Stimulated activated CD4-positive, alpha-beta T cell treated with anti-CD3 and anti-CD28 coated beads, Interleukin-12 subunit alpha, Interleukin-12 subunit beta, amount 100 ng/mL, for 4 hours (primary cell): ENCODE data around the gene ANTXR2.

ENCODE experiments used
- DNase-seq: peaks from one replicate; pipeline ENCODE4 v3.0.0-alpha.2; 2020

Gene ANTXR2

DNA sequence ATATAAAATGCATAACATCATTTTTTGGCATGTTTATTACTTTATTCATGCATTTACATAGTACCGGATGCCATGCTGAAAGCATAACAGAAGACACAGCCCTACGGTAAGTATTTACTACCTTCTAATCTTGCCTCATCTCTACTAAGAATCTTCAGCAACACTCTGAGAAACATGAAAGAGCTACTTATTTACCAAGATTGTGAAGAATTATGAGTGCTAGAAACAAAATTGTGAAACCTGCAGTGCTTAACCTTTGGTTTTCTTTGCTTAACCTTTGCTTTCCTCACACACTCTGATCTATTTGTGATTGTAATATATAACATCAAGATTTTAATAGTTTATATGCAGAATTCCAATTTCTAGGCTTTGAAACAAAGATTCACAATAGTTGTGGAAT lies 7.4 kb downstream of the ANTXR2 start:
- no peak for DNase-seq

DNA sequence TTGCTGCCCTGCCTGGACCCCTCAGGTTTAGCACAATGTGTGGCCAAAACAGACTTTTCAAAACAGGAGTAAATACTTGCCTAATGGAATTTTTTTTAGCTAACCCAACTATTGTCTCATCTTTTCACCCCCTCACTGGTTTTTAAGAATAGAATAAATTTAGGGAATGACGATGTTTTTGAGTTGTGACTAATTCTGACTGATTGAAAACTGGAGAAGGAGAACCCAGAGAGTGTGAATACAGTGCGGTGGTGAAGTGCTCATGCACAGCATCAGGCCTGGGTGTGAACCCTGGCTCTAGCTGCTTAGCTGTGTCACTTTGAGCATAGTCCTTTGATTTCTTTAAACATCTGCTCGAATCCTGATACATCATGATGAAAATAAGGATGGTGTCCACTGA lies 10.5 kb downstream of the ANTXR2 start:
- DNase-seq, result no peak

DNA sequence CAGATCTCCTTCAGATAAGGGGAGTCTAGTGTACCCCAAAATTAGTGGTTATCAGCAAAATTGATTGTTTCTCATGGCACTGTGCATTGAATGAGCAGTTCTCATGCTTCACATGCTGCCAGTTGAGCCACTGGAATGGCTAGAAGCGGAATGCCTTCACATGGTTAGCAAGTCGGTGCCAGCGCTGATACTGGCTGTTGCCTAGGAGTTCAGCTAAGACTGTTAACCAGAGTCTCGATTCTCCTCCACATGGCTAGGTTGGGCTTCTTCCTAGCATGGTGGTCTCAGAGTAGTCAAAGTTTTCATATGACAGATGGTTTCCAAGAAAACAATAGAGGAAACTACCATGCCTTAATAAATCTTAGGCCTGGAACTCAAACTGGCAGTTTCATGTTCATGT lies 12.2 kb downstream of the ANTXR2 start:
- no peak for DNase-seq

DNA sequence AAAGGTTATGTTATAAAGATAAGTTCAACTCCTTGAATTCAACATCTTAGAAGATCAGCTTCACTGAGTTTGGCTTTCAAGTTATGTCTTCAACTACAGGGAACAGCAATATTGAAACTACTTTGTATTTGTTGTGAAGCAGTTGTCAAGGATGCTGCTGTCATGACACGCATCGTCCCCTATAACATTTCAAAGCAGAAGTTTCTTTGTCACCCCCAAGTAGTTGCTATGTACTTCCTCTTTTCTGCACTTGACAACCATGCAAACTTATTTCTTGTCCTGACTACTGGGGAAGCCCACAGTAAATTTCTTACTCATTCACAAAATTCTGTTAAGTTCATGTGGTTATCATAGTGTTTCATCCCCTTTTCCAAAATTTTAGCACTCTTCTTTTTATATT lies 14.3 kb downstream of the ANTXR2 start:
- DNase-seq, result no peak

DNA sequence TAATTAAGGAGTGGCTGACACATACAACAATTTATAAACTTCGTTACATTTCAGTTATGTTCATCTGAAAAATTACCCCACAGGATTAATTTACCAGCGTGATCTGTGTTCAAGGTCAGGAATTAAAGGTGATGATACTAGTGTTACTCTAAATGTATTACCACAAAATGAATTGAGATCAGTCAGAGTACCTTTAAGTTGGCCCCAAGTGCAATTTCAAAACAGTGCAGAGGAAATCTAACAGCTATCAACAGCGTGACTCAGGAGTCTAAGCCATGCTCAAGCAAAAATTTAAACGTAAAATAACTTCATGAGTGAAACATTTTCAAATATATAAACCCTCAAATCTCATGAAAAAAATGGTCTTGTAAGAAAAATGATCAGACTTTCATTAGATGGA lies 18.7 kb downstream of the ANTXR2 start:
- DNase-seq, result no peak

DNA sequence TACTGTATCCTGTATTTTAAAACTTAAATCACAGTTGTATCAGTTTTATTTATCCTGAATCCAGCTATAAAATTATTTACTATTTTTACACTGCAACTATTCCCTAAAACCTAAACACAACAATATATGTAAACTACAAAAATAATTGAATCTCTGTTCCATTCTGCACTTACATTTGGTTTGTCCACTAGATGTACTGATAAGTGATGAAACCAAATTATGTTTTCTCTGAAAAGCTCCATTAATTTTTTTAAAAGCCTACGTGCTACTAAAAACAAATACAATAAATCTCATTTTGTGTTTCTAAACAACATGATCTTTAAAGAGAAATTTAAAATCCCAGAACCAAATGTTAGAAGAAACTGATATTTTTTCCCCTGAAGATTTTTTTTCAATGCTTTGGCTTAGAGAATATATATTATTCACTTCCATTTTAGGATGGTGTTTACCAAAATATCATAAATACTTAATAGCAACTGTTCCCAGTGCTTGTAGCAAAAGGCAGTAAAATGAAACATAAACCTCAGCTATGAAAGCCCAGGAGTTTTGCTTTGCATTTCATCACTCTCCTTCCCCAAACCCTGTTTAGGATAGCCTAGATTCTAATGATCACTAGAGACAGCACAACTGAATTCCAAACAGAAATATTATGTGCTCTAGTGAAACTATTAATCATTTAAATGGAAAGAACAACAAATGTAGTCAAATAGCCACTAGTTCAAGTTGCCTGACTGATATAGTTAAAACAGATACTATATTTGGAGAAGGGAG lies 19.7 kb downstream of the ANTXR2 start:
- DNase-seq, result no peak

DNA sequence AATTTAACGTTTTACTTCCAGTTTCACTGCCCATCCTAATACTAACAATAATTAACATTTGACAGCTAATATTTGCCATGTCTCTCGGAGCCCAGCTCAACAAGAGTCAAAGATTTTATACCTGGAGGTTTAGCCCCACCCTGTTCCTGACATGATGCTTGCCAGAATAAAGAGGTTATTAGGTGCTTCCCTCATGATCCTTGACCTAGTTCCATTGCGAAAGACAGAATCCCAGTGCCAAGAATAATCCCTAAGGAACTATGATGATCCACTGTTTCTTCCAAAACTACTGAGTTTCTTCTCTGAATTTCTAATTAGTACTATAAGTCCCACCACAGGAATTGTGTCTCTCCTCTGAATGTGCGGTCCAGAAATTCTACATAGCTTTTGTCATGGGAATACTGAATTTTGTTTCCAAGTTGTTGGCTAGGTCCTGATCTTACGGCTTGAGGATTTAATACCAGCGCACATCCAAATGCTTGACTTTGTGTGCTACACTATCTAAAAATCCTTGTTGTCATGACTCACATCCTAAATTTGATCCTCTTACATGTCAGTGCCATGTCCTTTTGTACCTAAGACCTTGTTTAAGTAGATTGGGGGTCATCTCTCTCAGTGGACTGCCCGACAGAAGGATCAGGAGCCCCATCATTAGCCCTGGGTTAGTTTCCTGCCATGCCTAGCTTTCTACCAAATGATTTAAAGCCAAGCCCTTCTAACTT lies 23.1 kb downstream of the ANTXR2 start:
- no peak for DNase-seq

DNA sequence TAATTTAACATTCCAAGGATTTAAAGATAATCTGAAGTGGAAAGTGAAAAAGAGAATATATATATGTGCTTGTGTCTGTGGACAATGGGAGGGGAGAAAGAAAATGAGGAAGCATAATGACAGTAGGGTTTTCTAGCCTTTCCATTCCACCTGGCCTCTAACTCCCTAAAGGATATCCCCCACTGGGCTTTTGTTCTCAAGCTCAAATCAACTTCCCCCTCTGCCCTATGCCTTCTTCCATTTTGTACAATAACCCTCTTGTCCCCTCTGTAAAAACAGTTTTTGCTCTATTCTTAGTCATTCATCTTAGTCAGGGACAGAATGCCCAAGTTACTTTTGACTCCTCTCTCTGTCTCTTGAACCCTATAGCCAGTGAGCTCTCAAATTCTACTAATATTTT lies 23.6 kb downstream of the ANTXR2 start:
- no peak for DNase-seq

DNA sequence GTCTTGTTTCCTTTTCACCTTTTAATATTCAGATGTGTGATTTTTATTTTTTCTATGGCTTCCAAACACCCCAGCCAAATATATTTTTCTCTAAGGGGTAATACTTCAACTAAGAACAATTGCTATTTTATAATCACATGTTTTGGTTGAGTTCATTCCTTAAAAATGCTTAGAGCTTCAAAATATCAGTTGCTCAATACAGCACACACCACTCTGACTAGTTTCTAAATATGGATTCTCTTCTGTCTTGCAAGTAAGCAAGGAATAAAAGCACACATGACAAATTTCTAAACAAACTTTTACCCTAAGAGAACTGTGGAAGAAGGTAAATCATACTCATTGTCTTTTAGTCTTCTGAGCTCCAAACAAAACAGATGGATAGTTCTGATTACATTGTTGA lies 27.2 kb downstream of the ANTXR2 start:
- no peak for DNase-seq

DNA sequence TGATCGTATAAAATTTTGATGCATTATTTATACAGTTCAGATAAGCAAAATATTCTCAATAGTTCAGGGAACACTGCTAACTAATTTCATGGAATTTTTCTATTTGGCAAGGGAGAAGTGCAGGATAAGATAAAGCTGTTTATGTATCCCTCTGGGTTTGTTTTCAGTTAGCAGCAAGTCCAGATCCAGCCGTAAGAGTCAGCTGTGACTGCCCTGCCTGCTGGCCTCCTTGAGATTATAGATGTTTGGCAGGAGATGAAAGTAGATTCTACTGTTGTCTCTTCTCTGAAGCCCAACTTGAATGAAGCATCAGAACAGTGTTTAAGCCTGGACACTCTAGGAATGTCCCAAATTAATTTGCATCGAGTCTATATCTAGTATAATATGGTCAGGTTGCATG lies 29.5 kb downstream of the ANTXR2 start:
- no peak for DNase-seq

DNA sequence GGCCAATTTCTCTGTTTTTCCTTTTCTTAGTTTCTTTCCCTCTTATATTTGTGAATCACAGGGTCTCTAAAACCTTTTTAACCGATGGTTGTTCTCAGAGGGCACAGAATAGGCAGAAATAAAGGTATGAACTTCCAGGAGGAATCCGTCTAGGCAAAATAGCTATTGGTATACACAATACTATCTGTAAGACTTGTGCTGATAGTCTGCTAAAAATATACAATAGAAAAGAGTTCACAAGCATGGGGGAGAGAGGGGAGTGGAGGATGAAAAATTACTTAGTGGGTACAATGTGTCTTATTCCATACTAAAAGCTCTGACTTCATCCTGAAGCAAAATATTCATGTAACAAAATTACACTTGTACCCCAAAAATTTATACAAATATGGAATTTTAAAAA lies 30.2 kb downstream of the ANTXR2 start:
- DNase-seq, result no peak

DNA sequence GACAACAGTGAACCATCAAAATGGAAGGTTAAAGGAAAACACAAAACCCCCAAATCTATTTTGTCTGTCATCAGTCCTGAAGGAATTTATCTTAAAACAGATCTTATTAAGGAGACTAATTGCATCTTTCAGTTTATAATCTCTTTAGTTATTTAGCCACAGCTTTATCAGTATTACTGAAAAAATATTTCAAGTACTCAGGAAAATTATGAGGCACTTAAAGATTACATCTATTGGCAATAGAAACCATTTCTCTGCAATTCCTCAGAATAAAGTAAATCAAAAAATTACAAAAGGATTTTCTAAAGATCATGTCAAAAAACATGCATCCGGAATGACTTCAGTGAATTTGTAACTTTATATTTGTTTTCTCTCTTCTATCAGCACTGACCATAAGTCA lies 35.2 kb downstream of the ANTXR2 start:
- DNase-seq, result no peak

DNA sequence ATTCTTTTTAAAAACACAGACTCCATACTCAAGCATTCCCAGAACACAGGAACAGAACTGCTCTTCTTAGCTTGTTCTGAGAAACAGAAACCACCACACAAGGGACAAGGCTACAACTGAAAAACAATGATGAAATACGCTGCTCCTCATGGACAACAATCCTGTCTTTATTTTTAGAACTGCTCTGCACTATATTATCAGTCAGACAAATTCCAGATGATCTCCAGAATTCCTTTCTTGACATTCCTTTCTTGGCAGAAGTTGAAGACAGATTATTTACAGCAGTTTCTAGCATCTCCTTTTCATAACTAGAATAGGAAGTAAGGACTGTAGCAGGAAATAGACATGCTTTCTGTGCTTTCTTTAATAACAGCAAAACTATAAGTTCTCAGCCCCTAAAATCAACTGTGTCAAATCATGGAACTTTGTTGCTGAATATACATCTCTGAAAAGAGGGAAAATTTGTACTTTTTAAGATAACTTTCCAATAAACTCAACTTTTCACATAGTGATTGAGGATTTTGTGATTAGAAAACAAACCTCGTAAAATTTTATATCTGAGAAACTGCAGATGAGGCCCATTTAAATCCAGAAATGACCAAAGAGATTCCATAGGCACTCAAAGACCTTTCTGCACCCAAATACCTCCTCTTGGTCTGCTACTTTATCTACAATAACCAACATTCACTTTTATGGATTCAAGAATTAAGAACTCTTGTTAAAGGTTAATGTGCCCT lies 35.9 kb downstream of the ANTXR2 start:
- DNase-seq, result no peak

DNA sequence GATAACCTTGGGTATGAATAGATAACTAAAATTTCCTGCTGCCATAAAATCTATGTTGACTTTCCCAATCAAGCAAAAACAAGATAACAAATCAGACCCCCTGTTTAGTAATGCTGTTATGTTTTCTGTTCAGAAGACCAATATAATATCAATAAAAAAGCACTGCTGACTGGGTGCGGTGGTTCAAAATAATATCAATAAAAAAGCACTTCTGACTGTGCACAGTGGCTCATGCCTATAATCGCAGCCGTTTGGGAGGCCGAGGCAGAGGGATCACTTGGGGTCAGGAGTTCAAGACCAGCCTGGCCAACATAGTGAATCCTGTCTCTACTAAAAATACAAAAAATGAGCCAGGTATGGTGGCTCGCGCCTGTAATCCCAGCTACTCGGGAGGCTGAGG lies 36.7 kb downstream of the ANTXR2 start:
- DNase-seq, result no peak

DNA sequence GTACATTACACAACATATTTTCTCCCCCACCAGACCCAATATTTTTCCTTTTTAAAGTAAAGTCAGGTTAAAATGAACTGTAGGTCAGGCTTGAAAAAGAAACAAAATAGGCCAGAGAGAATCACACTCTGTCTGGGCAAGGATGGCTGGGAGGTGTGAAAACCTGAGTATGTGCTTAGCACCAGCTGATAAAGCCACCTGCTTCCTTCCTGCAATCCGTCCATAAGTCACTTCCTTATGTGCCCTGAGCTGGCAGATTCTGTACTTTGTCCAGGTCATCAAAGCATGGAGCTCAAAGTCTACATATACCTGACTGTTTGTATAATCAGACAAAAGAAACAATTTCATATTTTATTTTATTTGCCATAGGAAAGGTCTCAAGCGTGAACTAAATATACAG lies 37.7 kb downstream of the ANTXR2 start:
- DNase-seq, result no peak

DNA sequence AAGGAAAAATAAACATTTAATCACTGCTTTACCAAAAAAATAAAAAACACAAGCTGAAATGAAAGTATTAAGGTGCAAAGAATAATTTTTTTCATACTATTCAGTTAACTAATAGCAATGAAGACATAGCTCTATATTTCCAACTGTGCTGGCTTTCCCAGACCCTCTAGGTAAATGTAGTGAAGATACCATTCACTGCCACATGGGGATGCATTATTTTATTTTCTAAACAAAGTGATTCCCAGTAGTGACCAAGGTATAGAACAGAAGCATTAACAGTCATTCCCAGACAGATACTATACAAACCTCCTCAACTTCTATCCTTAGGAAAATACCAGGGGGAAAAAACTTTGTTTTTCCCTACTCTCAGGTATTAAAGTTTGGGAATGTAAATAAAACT lies 39.4 kb downstream of the ANTXR2 start:
- DNase-seq, result no peak

DNA sequence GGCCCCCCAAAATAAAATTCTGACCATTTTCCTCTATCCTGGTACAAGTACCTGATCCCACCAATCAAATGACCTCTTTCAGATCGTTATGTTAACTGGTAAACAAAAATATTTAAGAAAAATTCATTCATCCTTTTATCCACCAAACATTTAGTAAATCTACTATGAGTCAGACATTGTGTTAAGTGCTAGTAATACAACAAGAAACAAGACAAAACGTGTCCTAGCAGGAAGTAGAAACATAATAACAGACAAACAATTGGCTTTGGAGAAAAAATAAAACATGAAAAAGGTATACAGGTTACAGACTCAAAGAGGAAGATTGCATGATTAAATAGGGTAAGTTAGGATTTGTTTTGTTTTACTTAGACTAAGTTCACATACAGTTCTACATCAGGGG lies 43.7 kb downstream of the ANTXR2 start:
- no peak for DNase-seq

DNA sequence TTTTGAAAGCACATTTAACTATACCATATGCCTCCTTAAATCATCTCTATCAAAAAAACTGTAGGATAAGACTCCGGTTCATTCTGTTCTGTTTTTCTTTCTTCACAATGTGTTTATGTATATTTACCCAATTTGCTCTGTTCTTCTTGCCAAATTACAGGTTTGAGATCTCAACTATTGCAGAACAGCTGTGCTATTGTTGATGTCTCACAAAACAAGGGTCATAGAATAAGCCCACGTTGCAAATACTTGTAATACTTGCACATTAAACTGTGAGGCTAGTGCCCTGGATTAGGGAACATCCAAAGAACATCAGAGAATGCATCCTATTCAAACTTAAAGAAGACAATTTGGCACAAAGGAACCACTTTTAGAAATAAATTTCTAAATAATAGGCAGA lies 45.4 kb downstream of the ANTXR2 start:
- no peak for DNase-seq

DNA sequence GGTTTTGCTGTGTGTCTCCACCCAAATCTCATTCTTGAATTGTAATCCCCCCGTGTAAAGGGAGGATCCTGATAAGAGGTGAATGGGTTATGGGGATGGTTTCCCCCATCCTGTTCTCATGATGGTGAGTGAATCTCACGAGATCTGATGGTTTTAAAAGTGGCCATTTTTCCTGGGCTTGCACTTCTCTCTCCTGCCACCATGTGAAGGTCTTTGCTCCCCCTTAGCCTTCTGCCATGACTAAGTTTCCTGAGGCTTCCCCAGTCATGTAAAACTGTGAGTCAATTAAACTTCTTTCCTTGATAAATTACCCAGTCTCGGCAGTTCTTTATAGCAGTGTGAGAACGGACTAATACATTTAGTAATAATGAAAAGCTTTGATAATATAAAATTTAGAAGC lies 46.9 kb downstream of the ANTXR2 start:
- DNase-seq, result no peak

DNA sequence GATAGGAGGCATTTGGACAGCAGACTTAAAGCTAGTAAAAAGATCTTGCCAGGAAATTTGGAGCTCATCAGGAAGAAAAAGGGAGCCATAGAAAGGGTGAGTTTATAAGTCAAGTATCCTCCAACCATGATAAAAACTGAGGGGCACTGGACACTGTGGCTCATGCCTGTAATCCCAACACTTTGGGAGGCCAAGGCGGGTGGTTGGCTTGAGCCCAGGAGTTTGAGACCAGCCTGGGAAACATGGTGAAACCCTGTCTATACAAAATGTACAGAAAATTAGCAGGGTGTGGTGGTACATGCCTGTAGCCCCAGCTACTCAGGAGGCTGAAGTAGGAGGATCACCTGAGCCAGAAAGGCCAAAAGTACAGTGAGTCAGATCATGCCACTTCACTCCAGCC lies 48.7 kb downstream of the ANTXR2 start:
- no peak for DNase-seq

DNA sequence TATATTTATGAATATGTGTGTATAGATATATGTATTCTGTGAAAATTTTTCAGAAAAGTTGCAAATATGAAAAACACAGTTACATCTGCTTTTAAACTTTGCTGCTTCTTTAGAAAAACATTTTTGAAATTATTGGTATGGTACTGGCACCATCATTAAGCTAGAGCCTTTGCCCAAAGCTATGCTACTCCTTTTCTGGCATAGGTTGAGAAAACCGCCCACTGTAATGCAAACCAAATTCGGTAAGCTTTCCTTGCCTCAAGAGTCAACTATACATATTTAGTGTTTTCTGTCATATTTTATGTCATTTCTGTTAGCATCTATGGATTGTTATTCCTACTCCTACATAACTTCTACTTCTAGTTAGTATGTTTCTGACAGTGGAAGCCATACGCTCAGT lies 50.7 kb downstream of the ANTXR2 start:
- no peak for DNase-seq

DNA sequence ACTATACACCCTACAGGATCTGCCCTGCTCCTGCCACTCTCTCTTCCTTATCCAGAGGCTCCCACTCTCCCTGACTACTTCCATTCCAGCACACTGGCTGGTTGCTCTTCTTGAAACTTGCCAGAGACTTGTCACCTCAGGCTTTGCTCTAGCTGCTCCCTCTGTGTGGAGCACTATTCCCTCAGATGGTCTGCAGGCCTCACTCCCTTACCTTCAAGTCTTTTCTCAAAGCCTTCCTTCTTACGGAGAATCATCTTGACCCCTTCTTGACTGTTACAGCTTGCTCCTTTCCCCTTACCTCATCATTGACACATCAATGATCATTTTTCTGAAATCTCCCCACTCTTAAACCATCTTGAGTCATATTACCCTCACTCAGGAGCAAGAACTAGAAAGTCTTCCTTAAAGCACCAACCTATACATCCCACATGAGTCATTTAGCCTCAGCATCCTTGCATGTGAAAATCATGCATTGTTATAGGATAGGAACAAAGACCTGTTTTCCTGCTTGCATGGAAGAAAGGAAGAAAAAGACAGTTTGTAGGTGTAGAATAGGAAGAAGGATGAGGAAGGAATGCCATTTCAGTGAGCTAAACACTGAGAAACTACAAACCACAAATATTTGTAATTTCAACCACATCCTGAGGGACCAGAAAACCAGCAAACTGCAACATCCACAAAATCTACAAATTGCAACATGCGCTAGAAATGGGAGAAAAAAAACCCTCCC lies 55.7 kb downstream of the ANTXR2 start:
- DNase-seq, result no peak

DNA sequence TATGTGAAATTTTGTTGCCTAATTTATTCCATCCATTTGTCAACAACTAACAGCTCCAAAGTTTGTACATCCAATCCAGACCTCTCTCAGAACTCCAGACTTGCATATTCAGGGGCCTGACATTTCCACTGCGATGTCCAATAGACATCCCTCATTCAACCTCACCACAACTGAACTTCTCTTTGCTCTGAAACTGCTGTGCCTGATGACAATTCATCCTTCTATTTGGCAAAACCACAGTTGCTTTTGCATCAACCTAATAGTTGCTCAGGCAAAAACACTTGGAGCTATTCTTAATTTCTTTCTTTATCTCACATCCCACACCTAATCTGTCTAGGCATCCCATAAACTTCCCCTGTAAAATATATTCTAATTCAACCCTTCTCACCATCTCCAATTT lies 56.5 kb downstream of the ANTXR2 start:
- DNase-seq, result no peak
